DMS53 treated with DMSO at 0.1 percent for 48 hours (cell line): ENCODE results near the gene SLC25A40.
A peak's percentile ranks its signal among the peaks of the same experiment; 100 is the strongest.
"Not testable (repeated sequence)": the region's sequence is repeated elsewhere in the genome, so short reads cannot be mapped to it uniquely, and the experiment has no call there.

Experiments
- DNase-seq: peaks from one replicate; lab custom pipeline; 2025; ENCODE audit not compliant: unreplicated experiment; lab: John Stamatoyannopoulos, UW

Gene SLC25A40

DNA sequence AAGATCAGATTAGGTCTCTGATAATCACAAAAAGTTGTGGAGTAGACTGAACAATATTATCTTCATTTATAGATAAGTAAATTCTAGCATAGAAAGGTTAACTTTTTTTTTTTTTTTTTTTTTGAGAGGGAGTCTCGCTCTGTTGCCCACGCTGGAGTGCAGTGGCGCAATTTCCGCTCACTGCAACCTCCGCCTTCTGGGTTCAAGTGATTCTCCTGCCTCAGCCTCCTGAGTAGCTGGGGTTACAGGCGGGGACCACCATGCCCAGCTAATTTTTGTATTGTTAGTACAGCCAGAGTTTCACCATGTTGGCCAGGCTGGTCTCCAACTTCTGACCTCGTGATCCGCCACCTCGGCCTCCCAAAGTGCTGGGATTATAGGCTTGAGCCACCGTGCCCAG is 2.8 kb downstream of the SLC25A40 start:
- not testable (repeated sequence) for DNase-seq

DNA sequence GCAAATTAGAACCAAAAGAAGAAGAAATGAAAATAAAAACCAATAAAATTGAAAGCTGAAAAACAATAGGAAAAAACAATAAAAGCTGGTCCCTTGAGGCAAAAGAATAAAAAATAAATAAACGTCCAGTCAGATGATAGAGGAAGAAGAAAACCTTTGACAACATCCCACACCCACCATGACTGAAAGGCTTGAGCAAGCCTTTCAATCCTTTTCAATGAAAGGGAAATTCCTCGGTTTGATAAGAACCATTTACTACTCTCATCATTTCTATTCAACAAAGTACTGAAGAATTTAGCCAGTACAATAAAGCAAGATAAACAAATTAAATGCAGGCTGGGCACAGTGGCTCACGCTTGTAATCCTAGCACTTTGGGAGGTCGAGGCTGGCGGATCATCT is 3.8 kb downstream of the SLC25A40 start:
- DNase-seq: no peak

DNA sequence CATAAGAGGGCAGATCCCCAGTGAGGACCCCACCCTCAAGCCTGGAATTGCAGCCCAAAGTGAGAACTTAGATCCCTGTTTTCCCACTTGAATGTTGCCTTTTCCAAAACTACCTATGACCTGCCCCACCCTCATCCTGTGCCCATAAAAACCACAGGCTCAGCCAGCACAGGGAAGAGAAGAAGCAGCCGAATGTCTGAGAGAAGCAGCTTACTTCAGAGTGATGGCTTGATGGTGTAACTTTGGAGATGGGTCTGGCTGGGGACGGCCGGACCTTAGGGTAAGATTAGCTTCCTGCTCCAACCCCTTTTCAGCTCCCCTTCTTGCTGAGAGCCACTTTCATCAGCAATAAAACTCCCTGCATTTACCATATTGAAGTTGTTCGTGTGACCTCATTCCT is 5.7 kb downstream of the SLC25A40 start:
- DNase-seq: no peak

DNA sequence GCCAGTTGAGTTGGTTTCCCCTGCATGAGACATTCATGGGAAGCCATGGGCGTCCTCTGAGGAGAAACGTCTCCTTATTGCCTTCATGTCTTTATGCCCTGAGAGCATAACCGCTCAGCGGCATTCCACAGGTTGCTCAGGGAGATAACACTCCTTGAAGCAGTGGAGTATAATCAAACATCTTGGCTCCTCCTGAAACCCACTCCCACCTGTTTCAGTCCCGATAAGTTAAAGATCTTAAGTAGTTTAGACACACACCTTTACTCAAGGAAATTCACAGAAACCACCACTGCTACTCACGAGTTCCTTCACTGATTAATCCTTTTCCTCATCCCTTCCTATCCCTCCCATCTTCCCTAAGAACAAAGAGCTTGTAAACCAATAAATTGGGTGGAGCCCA is 9.6 kb downstream of the SLC25A40 start:
- DNase-seq: not testable (repeated sequence)

DNA sequence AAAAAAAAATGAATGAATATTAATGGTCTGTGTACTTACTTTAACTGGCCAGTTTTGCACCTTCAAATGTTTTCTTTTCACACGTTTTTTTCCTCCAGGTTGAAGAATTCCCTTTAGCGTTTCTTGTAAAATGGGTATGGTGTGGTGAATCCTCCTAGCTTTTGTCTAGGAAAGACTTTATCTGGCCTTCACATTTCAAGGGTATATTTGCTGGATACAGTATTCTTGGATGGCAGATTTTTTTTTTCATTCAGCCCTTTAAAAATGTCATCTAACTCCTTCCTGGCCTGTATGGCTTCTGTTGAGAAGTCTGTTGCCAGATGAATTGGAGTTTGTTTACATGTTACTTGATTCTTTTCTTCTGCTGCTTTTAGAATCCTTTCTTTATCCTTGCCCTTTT is 10.1 kb downstream of the SLC25A40 start:
- DNase-seq: no peak

DNA sequence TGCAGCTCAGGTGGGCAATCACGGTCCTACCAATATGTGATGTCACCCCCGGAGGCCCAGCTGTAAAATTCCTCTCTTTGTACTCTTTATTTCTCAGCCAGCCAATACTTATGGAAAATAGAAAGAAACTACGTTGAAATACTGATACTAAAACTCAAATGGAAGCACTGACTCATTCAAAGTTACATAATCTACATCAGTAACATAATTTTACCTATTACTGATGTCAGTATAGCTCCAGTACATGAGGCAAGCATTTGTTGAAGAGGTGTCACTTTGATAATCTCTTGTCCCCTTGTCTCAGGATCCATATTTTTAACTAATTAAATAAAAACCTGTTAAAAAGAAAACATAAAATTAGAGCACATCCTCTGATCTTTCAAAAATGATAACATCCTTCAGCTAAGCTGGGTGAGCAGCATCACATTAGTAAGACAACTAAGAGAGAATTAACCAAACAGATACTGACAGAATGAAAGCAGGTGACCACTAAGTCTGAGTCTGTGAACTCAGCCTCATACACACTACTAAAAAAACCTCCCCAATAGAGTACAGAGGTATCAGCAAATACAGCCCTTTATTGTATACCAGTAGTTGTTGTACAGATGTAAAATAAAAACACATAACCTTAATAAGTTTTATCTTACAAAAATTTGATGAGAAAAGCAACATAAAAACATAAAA is 17.6 kb downstream of the SLC25A40 start:
- DNase-seq: no peak

DNA sequence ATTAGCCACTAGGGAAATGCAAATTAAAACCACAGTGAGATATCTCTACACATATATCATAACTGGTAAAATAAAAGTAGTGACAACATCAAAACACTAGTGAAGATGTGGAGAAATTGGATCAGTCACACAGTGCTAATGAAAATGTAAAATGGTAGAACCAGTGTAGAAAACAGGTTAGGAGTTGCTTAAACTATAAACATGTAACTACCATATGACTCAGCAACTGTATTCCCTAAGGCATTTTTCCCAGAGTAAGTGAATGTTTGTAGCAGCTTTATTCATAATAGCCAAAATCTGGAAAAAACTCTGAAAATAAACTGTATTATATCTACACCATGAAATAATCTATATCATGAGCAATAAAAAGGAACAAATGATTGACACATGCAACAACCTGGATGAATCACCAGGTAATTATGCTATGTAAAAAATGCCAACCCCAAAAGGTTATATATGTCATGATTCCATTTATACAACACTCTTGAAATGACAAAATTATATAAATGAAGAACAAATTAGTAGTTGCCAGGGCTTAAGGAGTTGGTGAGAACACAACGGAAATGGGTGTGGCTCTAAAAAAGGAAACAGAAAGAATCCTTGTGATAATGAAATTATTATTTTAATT is 22.8 kb downstream of the SLC25A40 start:
- no peak for DNase-seq

DNA sequence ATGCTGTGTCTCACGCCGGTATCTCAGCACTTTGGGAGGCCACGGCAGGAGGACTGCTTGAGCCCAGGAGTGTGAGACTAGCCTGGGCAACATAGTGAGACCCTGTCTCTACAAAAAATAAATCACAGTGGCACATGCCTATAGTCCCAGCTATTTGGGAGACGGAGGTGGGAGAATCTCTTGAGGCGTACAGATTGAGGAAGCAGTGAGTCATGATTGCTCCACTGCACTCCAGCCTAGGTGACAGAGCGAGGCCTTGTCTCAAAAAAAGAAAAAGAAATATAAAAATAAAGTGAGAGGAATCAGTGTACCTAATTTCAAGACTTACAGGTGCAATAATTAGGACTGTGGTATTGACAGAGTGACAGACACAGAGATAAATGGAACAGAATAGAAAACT is 23.9 kb downstream of the SLC25A40 start:
- DNase-seq: no peak

DNA sequence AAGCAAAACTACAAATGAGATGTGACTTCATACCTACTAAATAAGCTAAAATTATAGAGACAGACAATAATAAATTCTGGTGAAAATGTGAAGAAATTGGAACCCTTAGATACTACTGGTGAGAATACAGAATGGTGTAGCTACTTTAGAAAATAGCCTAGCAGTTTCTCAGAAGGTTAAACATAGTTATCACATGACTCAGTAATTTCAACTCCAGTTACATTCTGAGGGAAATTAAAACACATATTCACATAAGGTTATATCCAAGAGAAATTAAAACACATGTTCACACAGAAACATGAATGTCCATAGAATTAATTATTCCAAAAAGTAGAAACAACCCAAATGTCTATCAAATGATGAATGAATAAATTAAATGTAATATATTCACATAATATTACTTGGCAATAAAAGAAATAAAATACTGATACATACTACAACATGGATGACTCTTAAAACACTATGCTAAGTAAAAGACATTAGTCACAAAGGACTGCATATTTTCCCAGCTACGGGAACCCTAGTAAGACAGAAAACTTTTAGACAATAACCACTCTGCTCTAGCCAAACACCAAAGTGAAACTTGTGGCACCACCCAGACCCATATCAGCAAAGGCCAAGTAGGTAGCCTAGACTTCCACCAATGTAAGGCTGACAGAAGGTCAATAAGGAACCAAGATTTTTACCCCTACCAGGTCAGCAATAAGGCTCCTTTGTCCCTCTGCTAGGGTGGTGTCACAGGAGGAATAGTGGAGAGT is 25.1 kb downstream of the SLC25A40 start:
- no peak for DNase-seq

DNA sequence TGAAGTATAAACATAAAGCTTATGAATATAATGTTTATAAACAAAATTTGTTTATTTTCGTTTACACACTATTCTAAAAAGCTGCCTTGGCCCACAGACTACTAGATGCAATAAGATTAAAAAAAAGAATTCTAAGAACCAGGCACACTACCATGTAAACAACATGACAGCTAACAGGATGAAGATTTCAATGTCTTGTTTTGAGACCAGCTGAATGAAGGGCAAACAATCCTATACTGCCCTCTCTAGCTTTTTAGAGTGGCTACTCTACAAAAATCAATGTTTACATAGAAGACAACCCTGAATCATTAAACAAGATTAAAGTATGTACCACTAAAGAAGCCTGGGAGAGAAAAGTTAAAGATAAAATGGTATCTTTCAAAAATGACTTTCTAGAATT is 38.6 kb downstream of the SLC25A40 start:
- DNase-seq: peak; percentile 12

DNA sequence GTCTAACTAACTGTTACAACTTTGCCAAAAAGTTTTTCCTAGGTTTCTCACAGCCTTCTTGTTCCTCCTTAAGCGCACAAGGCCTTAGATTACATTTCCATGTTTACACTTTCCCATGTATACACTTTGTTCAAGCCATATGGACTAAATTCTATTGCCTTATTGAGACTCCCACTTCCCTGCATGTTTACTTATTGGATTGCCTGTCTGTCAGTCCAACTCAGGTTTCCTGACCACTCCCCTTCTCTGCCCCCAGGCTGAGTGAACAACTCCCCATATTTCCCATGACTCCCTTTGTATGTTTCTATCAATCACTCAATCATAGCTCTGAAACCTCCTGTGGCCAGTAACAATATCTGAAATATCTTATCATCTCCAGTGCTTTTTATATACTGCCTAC is 43.0 kb downstream of the SLC25A40 start:
- no peak for DNase-seq

DNA sequence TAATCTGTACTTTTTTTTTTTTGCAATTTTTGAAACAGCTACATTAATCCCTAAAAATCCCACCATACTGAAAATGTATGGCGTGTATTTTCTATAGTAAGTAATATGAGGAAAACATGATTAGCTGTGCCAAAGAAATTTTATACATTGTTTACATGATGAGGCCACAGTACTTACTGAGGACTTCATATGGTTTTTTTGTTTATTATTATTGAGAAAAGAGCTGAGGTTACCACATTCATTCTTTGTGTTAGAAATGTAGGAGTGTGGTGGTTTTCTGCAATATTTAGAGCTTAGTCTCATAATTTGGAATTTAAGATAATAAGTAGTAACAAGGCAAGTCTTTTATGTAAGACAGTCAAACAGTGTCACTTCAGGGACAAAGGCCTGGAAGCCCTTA is 45.1 kb downstream of the SLC25A40 start:
- no peak for DNase-seq

DNA sequence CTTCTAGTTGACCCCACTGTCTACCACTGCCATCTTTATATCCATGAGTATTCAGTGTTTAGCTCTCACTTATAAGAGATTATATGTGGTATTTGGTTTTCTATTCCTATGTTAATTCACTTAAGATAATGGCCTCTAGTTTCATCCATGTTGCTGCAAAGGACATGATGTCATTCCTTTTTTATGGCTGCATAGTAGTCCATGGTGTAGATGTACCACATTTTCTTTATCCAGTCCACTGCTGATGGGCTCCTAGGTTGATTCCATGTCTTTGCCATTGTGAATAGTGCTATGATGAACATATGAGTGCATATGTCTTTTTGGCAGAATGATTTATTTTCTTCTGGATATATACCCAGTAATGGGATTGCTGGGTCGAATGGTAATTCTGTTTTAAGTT is 47.8 kb downstream of the SLC25A40 start:
- DNase-seq: not testable (repeated sequence)

DNA sequence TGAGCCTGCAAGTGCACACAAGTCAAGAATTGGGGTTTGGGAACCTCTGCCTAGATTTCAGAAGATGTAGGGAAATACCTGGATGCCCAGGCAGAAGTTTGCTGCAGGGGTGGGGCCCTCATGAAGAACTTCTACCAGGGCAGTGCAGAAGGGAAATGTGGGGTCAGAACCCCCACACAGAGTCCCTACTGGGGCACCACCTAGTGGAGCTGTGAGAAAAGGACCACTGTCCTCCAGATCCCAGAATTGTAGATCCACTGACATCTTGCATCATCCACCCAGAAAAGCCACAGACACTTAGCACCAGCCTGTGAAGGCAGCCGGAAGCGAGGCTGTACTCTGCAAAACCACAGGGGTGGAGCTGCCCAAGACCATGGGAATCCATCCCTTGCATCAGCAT is 50.8 kb downstream of the SLC25A40 start:
- DNase-seq: not testable (repeated sequence)

DNA sequence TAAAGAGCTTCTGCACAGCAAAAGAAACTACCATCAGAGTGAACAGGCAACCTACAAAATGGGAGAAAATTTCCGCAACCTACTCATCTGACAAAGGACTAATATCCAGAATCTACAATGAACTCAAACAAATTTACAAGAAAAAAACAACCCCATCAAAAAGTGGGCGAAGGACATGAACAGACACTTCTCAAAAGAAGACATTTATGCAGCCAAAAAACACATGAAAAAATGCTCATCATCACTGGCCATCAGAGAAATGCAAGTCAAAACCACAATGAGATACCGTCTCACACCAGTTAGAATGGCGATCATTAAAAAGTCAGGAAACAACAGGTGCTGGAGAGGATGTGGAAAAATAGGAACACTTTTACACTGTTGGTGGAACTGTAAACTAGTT is 54.1 kb downstream of the SLC25A40 start:
- DNase-seq: not testable (repeated sequence)

DNA sequence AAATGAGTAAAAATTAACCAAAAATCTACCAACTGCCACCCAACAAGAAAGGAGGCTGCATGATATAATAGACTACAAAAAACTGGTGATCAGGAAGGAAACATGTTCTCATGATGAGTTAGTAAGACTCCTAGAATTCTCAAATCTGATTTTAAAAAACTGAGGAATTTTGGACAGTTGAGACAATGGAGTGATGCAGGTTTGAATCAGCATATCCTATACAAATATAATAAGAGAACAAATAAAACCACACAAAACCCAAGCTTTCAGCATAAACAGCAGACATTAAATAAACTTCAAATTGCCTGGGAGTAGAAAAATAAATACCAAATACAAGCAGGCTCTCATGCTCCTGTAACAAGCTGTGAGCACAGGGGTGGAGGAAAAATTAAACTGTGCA is 57.8 kb downstream of the SLC25A40 start:
- no peak for DNase-seq

DNA sequence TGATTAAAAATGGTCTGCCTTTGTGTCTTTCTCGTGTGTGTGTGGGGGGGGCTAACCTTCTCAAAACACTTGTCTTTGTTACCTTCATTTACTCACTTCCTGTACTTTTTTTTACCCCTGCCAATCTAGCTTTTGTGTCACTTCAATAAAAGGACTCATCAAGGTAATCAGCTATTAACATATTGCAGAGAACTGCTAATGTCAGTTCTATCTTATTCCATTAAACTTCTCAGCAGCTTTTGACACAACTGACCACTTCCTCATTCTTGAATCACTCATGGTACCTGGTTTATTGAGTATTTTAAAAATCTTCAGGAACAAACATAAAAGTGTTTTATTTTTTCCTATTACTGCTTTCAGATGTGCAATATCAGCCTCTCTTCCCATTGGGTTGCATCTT is 59.8 kb downstream of the SLC25A40 start:
- no peak for DNase-seq

DNA sequence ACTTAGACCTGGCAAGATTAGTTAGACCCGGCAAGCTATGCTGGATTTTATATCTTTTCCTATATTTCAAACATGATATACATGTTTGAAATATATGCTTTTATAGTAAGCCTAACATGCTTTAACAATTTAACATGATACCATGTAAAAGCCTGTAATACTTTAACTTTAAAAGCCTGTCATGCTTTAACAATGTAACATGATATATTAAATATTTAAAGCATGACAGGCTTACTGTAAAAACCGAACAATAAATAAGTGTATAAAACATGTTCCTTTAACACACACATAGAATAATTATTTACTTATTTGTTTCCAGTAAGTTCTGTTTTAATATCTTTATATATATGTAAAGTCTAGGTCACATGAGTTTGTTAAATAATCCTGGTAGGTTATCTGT is 65.4 kb downstream of the SLC25A40 start:
- DNase-seq: no peak

DNA sequence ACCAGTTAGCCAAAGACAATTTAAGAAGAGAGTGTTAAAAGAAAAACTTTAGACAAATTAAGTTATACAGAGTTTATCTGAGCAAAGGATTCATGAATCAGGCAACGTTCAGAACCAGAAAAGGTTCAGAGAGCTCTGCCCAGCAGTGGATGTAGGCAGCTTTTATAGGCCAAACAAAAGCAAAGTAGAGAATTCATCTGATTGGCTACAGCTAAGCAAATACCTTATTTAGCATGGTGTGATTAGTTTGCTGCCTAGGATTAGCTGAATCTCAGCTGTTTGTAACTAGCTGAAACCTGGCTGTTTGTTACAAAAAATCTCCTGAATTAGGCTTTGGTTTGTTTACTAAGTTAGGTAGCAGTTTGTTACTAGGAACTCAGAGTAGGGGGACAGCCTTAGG is 66.0 kb downstream of the SLC25A40 start:
- DNase-seq: no peak

DNA sequence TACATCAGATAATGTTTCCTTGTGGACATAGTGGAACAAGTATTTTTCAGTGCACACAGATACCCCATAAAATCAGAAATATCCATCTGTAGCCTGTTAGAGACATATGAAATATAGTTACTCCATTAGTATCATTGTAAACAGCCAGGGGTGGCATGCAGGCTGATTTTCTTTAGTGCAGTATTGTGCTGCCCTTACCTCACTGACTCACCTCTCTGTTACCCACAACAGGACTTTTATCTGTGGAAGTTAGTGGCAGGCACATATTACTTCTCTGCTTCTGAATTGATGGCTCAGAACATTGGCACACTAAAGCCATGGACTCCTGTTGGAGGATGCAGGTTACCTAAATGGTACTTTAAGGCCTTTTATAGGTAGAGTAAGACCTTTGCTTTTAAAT is 70.0 kb downstream of the SLC25A40 start:
- peak; percentile 22 for DNase-seq

DNA sequence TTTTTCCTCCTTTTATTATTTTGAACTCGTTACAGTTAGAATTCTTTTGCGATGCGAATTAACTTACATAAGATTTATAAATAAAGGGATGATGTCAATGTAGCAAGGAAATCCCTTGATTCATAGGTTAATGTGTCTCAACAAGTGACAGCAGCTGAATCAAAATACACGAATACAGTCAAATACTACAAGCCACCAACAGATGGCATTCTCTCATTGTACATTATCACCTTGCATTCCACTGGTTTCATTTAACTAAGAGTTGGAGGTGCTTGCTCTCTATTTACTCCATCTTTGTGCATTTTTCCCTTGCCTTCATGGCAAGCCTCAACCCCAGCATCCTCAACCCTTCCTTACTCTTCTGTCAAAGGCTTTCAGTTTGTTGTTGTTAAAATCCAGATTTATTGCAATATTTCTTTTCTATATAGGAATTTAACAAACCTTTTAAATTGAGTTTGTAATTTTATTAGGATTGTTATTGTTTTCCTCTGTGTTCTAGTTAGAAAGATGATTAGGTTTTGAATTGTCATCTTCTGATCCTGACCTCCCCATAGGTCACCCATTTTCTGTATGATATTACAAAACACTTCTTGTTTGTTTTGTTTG is 78.3 kb downstream of the SLC25A40 start:
- DNase-seq: peak; percentile 89

DNA sequence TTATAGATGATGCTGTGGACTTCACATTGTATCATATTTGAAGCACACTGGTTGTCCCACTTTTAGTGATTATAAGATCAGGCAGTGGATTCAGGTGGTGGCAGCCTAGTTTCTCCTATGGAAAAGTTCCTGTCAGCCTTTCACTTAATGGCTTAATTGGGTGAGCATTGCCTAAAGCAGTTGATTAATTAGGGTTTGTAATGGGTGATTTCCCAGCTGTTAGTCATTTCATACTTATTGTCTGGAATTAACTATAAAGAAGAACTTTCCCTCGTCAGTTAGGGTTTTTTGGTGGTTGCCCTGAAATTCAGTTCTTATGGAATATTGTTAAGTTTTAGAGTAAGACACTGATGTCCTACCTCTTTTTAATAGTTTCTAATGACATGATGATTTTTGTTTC is 78.8 kb downstream of the SLC25A40 start:
- DNase-seq: no peak
